H1 (cell line): ENCODE results near the gene SLC7A14. TPM values are rescaled to one million over a fixed set of nuclear protein-coding genes. Genes with fewer than 3 reads are reported as not detected.

ENCODE experiments used
- CTCF ChIA-PET: fragments of 300-600 bp; sonication (Branson Sonifier 250); formaldehyde crosslinking; loops from one replicate; lab custom pipeline; 2021; ENCODE audit not compliant: partially characterized antibody; lab: Charles Lee
- POLR2A ChIA-PET: fragments of 300-600 bp; sonication (Branson Sonifier 250); formaldehyde crosslinking; loops from one replicate; lab custom pipeline; 2021; ENCODE audit warnings: inconsistent platforms; ENCODE audit not compliant: partially characterized antibody; lab: Charles Lee
- DNase-seq, 2 experiments: peaks; one replicate each; pipeline versions ENCODE4 v3.0.0 to v3.0.0-alpha.2; 2010 to 2022; ENCODE audit warnings: low spot score in 2 of 2, low read depth in 1 of 2, mixed read lengths in 1 of 2
- FAIRE-seq: peaks from 2 replicates; lab custom pipeline; 2011; peaks lifted over from hg19 to GRCh38; lab: Jason Lieb, UNC
- H2AFZ ChIP-seq: 2 replicates; pipeline ENCODE4 v1.8.1; 2012; ENCODE audit warnings: low read length, inconsistent platforms
- H2AK5ac ChIP-seq: 2 replicates; pipeline ENCODE4 v1.6.1; 2013; ENCODE audit warnings: low read depth, low read length
- H2BK120ac ChIP-seq: replicated peaks from 2 replicates; pipeline ENCODE3; 2013; ENCODE audit warnings: low read depth, low read length, inconsistent platforms
- H2BK12ac ChIP-seq: 2 replicates; pipeline ENCODE4 v1.6.1; 2013; ENCODE audit warnings: low read depth, low read length
- H2BK15ac ChIP-seq: 2 replicates; pipeline ENCODE4 v1.6.1; 2013; ENCODE audit warnings: low read length
- H2BK20ac ChIP-seq: 2 replicates; pipeline ENCODE4 v1.6.1; 2013; ENCODE audit warnings: low read length
- H2BK5ac ChIP-seq: 2 replicates; pipeline ENCODE4 v1.6.1; 2013; ENCODE audit warnings: low read depth, low read length
- H3K14ac ChIP-seq: 2 replicates; pipeline ENCODE4 v1.6.1; 2013; ENCODE audit warnings: inconsistent platforms; ENCODE audit not compliant: insufficient read length
- H3K18ac ChIP-seq: 2 replicates; pipeline ENCODE4 v1.6.1; 2013; ENCODE audit warnings: low read length; ENCODE audit errors: extremely low read depth
- H3K23ac ChIP-seq: 2 replicates; pipeline ENCODE4 v1.6.1; 2013; ENCODE audit warnings: inconsistent platforms; ENCODE audit not compliant: insufficient read length
- H3K23me2 ChIP-seq: 2 replicates; pipeline ENCODE4 v1.6.1; 2013; ENCODE audit warnings: low read depth, low read length
- H3K27ac ChIP-seq: 2 replicates; pipeline ENCODE4 v1.6.1; 2011; ENCODE audit warnings: low read depth, low read length, inconsistent platforms
- H3K27me3 ChIP-seq, 4 experiments: replicated peaks in 1 of 4; 1 replicate in 1 of 4; 2 replicates in 3 of 4; pipeline versions ENCODE4 v1.6.1 to v1.8.1; 2011 to 2013; ENCODE audit warnings: low read length in 3 of 4, mild to moderate bottlenecking in 3 of 4, inconsistent platforms in 2 of 4, mixed read lengths in 2 of 4, moderate library complexity in 1 of 4; ENCODE audit not compliant: control insufficient read depth in 3 of 4, insufficient read depth in 3 of 4; ENCODE audit errors: extremely low read depth in 1 of 4
- H3K36me3 ChIP-seq, 4 experiments: 2 replicates each; pipeline versions ENCODE4 v1.6.1 to v1.8.1; 2011 to 2013; ENCODE audit warnings: mild to moderate bottlenecking in 4 of 4, low read length in 3 of 4, moderate library complexity in 2 of 4, control low read depth in 1 of 4, inconsistent platforms in 1 of 4; ENCODE audit not compliant: insufficient read depth in 4 of 4, control insufficient read depth in 2 of 4
- H3K4ac ChIP-seq: replicated peaks from 2 replicates; pipeline ENCODE3; 2013; ENCODE audit warnings: low read length, low read depth, mixed read lengths, inconsistent platforms; ENCODE audit not compliant: insufficient read length
- H3K4me1 ChIP-seq, 4 experiments: replicated peaks in 1 of 4; 1 replicate in 1 of 4; 2 replicates in 3 of 4; pipeline versions ENCODE4 v1.6.1 to v1.8.1; 2011 to 2013; ENCODE audit warnings: low read length in 3 of 4, inconsistent platforms in 2 of 4, mixed read lengths in 1 of 4; ENCODE audit not compliant: insufficient read depth in 4 of 4, control insufficient read depth in 3 of 4
- H3K4me2 ChIP-seq, 2 experiments: 2 replicates each; pipeline versions ENCODE4 v1.6.1 to v1.8.1; 2011 to 2013; ENCODE audit warnings: low read depth in 2 of 2, low read length in 2 of 2, control low read depth in 1 of 2, inconsistent platforms in 1 of 2, mild to moderate bottlenecking in 1 of 2; ENCODE audit not compliant: insufficient read depth in 1 of 2
- H3K4me3 ChIP-seq, 4 experiments: fragments of 200-600, 300-600 bp in 1 of 4; sonication (generic), shearing (Covaris generic), sonication (Bioruptor Twin) in 1 of 4; 2 replicates each; pipeline versions ENCODE4 v1.5.1 to v1.8.1; 2011 to 2016; ENCODE audit warnings: low read length in 4 of 4, low read depth in 3 of 4, control low read depth in 2 of 4, inconsistent platforms in 2 of 4, mild to moderate bottlenecking in 2 of 4, mixed read lengths in 1 of 4, moderate library complexity in 1 of 4; ENCODE audit not compliant: insufficient read depth in 2 of 4; ENCODE audit errors: extremely low read depth in 1 of 4
- H3K56ac ChIP-seq: replicated peaks from 2 replicates; pipeline ENCODE3; 2013; ENCODE audit warnings: low read depth, mild to moderate bottlenecking, mixed read lengths, low read length, inconsistent platforms; ENCODE audit not compliant: insufficient read length
- H3K79me1 ChIP-seq: 2 replicates; pipeline ENCODE4 v1.6.1; 2013; ENCODE audit warnings: low read depth, low read length, control low read depth
- H3K79me2 ChIP-seq, 2 experiments: 2 replicates each; pipeline versions ENCODE4 v1.6.1 to v1.8.1; 2012 to 2013; ENCODE audit warnings: low read length in 2 of 2, mild to moderate bottlenecking in 2 of 2, inconsistent platforms in 1 of 2; ENCODE audit not compliant: insufficient read depth in 2 of 2, control insufficient read depth in 1 of 2
- H3K9ac ChIP-seq, 4 experiments: replicated peaks in 1 of 4; 1 replicate in 1 of 4; 2 replicates in 3 of 4; pipeline versions ENCODE4 v1.6.1 to v1.8.1; 2011 to 2013; ENCODE audit warnings: low read depth in 3 of 4, low read length in 3 of 4, control low read depth in 2 of 4, mild to moderate bottlenecking in 2 of 4, moderate library complexity in 2 of 4, inconsistent platforms in 1 of 4; ENCODE audit errors: extremely low read depth in 1 of 4
- H3K9me3 ChIP-seq, 2 experiments: 2 replicates each; pipeline versions ENCODE4 v1.6.1 to v1.8.1; 2012 to 2013; ENCODE audit warnings: mild to moderate bottlenecking in 2 of 2, moderate library complexity in 2 of 2, control low read depth in 1 of 2, inconsistent platforms in 1 of 2, low read depth in 1 of 2, low read length in 1 of 2, mixed read lengths in 1 of 2; ENCODE audit not compliant: insufficient read depth in 2 of 2
- H4K20me1 ChIP-seq, 2 experiments: replicated peaks in 1 of 2; 2 replicates each; pipeline versions ENCODE3 to v1.8.1; 2011 to 2013; ENCODE audit warnings: inconsistent platforms in 2 of 2, low read length in 2 of 2, mild to moderate bottlenecking in 1 of 2; ENCODE audit not compliant: insufficient read depth in 2 of 2, control insufficient read depth in 1 of 2
- H4K5ac ChIP-seq: 2 replicates; pipeline ENCODE4 v1.6.1; 2013; ENCODE audit warnings: low read length, low read depth, mixed read lengths, inconsistent platforms; ENCODE audit not compliant: insufficient read length
- H4K8ac ChIP-seq: 2 replicates; pipeline ENCODE4 v1.8.0; 2013; ENCODE audit warnings: mild to moderate bottlenecking, moderate library complexity, low read length, inconsistent platforms; ENCODE audit not compliant: insufficient read depth; ENCODE audit errors: extremely low read depth
- H4K91ac ChIP-seq: replicated peaks from 2 replicates; pipeline ENCODE3; 2013; ENCODE audit warnings: low read length, mixed read lengths, inconsistent platforms; ENCODE audit not compliant: insufficient read length
- CHD1 ChIP-seq: IDR thresholded peaks from 2 replicates; pipeline ENCODE4 v1.6.1; 2012; ENCODE audit warnings: low read depth, low read length, improper control_type of control experiment
- CHD2 ChIP-seq: IDR thresholded peaks from 2 replicates; pipeline ENCODE4 v1.6.1; 2012; ENCODE audit warnings: low read length, improper control_type of control experiment
- FOSL1 ChIP-seq: IDR thresholded peaks from 2 replicates; pipeline ENCODE4 v1.6.1; 2011; ENCODE audit warnings: mild to moderate bottlenecking, low read depth, low read length, moderate library complexity; ENCODE audit not compliant: insufficient read depth
- GABPA ChIP-seq: IDR thresholded peaks from 2 replicates; pipeline ENCODE4 v1.6.1; 2011; ENCODE audit warnings: mild to moderate bottlenecking, low read length, moderate library complexity, borderline replicate concordance; ENCODE audit not compliant: insufficient read depth
- GTF2F1 ChIP-seq: IDR thresholded peaks from 2 replicates; pipeline ENCODE4 v1.6.1; 2012; ENCODE audit warnings: low read depth, low read length, improper control_type of control experiment, borderline replicate concordance
- HDAC6 ChIP-seq: IDR thresholded peaks from one replicate; pipeline ENCODE4 v1.7.1; 2012; ENCODE audit warnings: low read depth, mild to moderate bottlenecking, inconsistent platforms, low read length, moderate library complexity
- JUN ChIP-seq: IDR thresholded peaks from 2 replicates; pipeline ENCODE4 v1.6.1; 2011; ENCODE audit warnings: low read depth, mild to moderate bottlenecking, improper control_type of control experiment, low read length
- MAFK ChIP-seq: IDR thresholded peaks from 2 replicates; pipeline ENCODE4 v1.6.1; 2012; ENCODE audit warnings: low read depth, mild to moderate bottlenecking, improper control_type of control experiment, low read length
- RAD21 ChIP-seq, 2 experiments: IDR thresholded peaks in 1 of 2; conservative IDR thresholded peaks in 1 of 2; 2 replicates each; pipeline ENCODE4 v1.6.1; 2011; ENCODE audit warnings: low read depth in 2 of 2, low read length in 2 of 2, improper control_type of control experiment in 1 of 2, inconsistent platforms in 1 of 2, mild to moderate bottlenecking in 1 of 2, moderate library complexity in 1 of 2
- RBBP5 ChIP-seq: IDR thresholded peaks from 2 replicates; pipeline ENCODE4 v1.7.1; 2012; ENCODE audit warnings: low read depth, mild to moderate bottlenecking, inconsistent platforms, low read length, moderate library complexity, borderline replicate concordance
- RNF2 ChIP-seq: fragments of 200-900, 300-1000 bp; sonication (generic); IDR thresholded peaks from 2 replicates; pipeline ENCODE4 v1.7.1; 2016; ENCODE audit warnings: borderline replicate concordance, low read depth, mild to moderate bottlenecking, antibody characterized with exemption, low read length; ENCODE audit not compliant: poor library complexity, severe bottlenecking; ENCODE audit errors: missing control alignments
- SP4 ChIP-seq: IDR thresholded peaks from 2 replicates; pipeline ENCODE4 v1.6.1; 2012; ENCODE audit warnings: low read length, inconsistent platforms
- SUZ12 ChIP-seq: fragments of 200-600 bp; sonication (generic); IDR thresholded peaks from 2 replicates; pipeline ENCODE4 v1.6.1; 2012; ENCODE audit warnings: mild to moderate bottlenecking, inconsistent platforms, low read length, moderate library complexity, mixed read lengths
- TAF1 ChIP-seq: IDR thresholded peaks from 2 replicates; pipeline ENCODE4 v1.6.1; 2011; ENCODE audit warnings: mild to moderate bottlenecking, low read depth, low read length
- TEAD4 ChIP-seq: IDR thresholded peaks from 2 replicates; pipeline ENCODE4 v1.6.1; 2012; ENCODE audit warnings: low read depth, low read length, inconsistent platforms, mixed read lengths
- WGBS, 2 experiments: shearing (Covaris generic) in 1 of 2; methylation state at CpG; one replicate each; pipeline versions ENCODE4 v1.1.6 to v1.1.7; 2013 to 2015; ENCODE audit warnings: low lambda C conversion rate in 2 of 2, mixed read lengths in 2 of 2, inconsistent platforms in 1 of 2, low coverage in 1 of 2, missing lambda C conversion rate in 1 of 2; ENCODE audit not compliant: insufficient replicate concordance in 2 of 2, insufficient coverage in 1 of 2, insufficient read length in 1 of 2; ENCODE audit errors: extremely low coverage in 1 of 2, missing lambda C conversion rate in 1 of 2; 5-methylcytosine and 5-hydroxymethylcytosine counted together
- polyA plus RNA-seq, 7 experiments: library from polyadenylated mRNA; depleted of rRNA in 3 of 7; stranded (reverse) in 5 of 7; unstranded in 2 of 7; fragments of >200 nt in 5 of 7; fragments of 200-250 nt in 2 of 7; gene quantifications; 1 replicate in 5 of 7; 2 replicates in 1 of 7; 4 replicates in 1 of 7; pipeline versions ENCODE4 v1.2.1 to v1.2.3, GENCODE V29; 2011 to 2013; ENCODE audit warnings: missing spikeins in 2 of 7, mixed read lengths in 2 of 7
- total RNA-seq: library from RNA; stranded (reverse); fragmentation: NEBNext Ultra II Directional; extraction: Animal tissue kit (Norgen Biotek cat#: 25700); gene quantifications from 2 replicates; pipeline ENCODE4 v1.2.1, GENCODE V29; 2021

Gene SLC7A14
- total and polyA plus RNA-seq, 2 of the 8 experiments (the other 6 are each of a cell fraction or from before 2014, with no cell fraction given) = 0.21 to 0.95 TPM

GRCh38 chr3:170555329-170555728, 30.5 kb downstream of the SLC7A14 start:
- no peak overlapping the region for H2BK20ac ChIP-seq
- no peak overlapping the region for H3K56ac ChIP-seq
- H3K9ac ChIP-seq = no peak overlapping the region
- H2BK120ac ChIP-seq = no peak overlapping the region
- no peaks in the 10 kb centered on the region for H3K79me2 ChIP-seq
- no peaks in the 10 kb centered on the region for H3K23me2 ChIP-seq
- no peaks in the 10 kb centered on the region for H3K4me1 ChIP-seq
- no peak overlapping the region for H3K4me3 ChIP-seq
- H3K36me3 ChIP-seq = no peaks in the 10 kb centered on the region
- no peak overlapping the region for H2AK5ac ChIP-seq
- no peaks in the 10 kb centered on the region for H3K27me3 ChIP-seq
- no peak overlapping the region for H3K27ac ChIP-seq
- H2AFZ ChIP-seq = no peak overlapping the region
- no peak overlapping the region for H3K4me2 ChIP-seq
- no peak overlapping the region for H3K18ac ChIP-seq
- H2BK12ac ChIP-seq = no peak overlapping the region
- no peaks in the 10 kb centered on the region for H3K79me1 ChIP-seq
- FAIRE-seq = no peak
- H4K8ac ChIP-seq = no peak overlapping the region
- ChIA-PET POLR2A (no interaction called here), CTCF (no interaction called here)
- no peak overlapping the region for H2BK5ac ChIP-seq
- H3K4ac ChIP-seq = no peak overlapping the region
- no peak overlapping the region for H4K91ac ChIP-seq
- no peak for DNase-seq
- H3K23ac ChIP-seq = no peak overlapping the region
- H4K20me1 ChIP-seq = no peaks in the 10 kb centered on the region
- H4K5ac ChIP-seq = no peak overlapping the region
- H3K9me3 ChIP-seq = no peaks in the 10 kb centered on the region
- 89% methylated on average over 1 of the region's 1 CpG; no CpG with 5 or more reads in 1 of the 2 experiments for WGBS, 2 experiments
- no peak overlapping the region for H2BK15ac ChIP-seq
- H3K14ac ChIP-seq = no peak overlapping the region
- TF ChIP-seq TAF1 (no peak), SP4 (no peak), GTF2F1 (no peak), CHD1 (no peak), MAFK (no peak), TEAD4 (no peak), CHD2 (no peak), HDAC6 (no peak), SUZ12 (no peak), RBBP5 (no peak), JUN (no peak), GABPA (no peak), RAD21 (IDR thresholded peaks at IDR 0.05 in 1 of 2, conservative IDR thresholded peaks at IDR 0.05 in 1 of 2; ENCODE audit: low read depth in 2 of 2, low read length in 2 of 2) (no peak), FOSL1 (no peak), RNF2 (no peak)
